Gastrocnemius medialis (tissue), 4 donors: Measurements from ENCODE around the gene MEGF9. TPM values are rescaled to one million over a fixed set of nuclear protein-coding genes. Genes with fewer than 3 reads are reported as not detected.

ENCODE experiments used
- ATAC-seq, 2 donors: fragments of 150-250 bp; one replicate each; pipeline ENCODE4 v1.9.1; 2016
- DNase-seq, 2 donors: peaks; one replicate each; pipeline ENCODE4 v3.0.0-alpha.2; 2019
- H3K27ac ChIP-seq, 4 donors: fragments of 200-600 bp; sonication (generic); 1 replicate in 1 of 4; 2 replicates in 3 of 4; pipeline ENCODE4 v1.5.1; 2016 to 2018; ENCODE audit warnings: mild to moderate bottlenecking in 2 of 4, moderate library complexity in 1 of 4
- H3K27me3 ChIP-seq, 3 donors: fragments of 200-600 bp; sonication (generic) in 2 of 3; 1 replicate in 1 of 3; 2 replicates in 2 of 3; pipeline versions ENCODE4 v1.5.1 to v1.6.0; 2016 to 2019; ENCODE audit warnings: mild to moderate bottlenecking in 1 of 3, moderate library complexity in 1 of 3
- H3K36me3 ChIP-seq, 2 donors: fragments of 200-600 bp; sonication (generic) in 1 of 2; one replicate each; pipeline ENCODE4 v1.5.1; 2017 to 2018
- H3K4me1 ChIP-seq, 2 donors: fragments of 200-600 bp; sonication (generic) in 1 of 2; one replicate each; pipeline ENCODE4 v1.5.1; 2016 to 2017; ENCODE audit warnings: mild to moderate bottlenecking in 2 of 2
- H3K4me3 ChIP-seq, 4 donors: fragments of 200-600 bp; sonication (generic) in 3 of 4; 1 replicate in 1 of 4; 2 replicates in 3 of 4; pipeline ENCODE4 v1.5.1; 2016 to 2019; ENCODE audit warnings: mild to moderate bottlenecking in 2 of 4
- H3K9me3 ChIP-seq, 3 donors: fragments of 200-600 bp; sonication (generic) in 2 of 3; 1 replicate in 1 of 3; 2 replicates in 2 of 3; pipeline ENCODE4 v1.5.1; 2016 to 2019
- POLR2A ChIP-seq, 2 donors: fragments of 450-650 bp; IDR thresholded peaks; one replicate each; pipeline ENCODE4 v1.6.1; 2017; ENCODE audit warnings: antibody characterized with exemption in 2 of 2, mild to moderate bottlenecking in 2 of 2, moderate library complexity in 2 of 2
- in situ Hi-C, 4 donors: fragments of 200-750 bp; cut with MboI; loops; one replicate each; pipeline versions ENCODE4 v1.15.0 to v1.8.0; 2017; ENCODE audit warnings: low sequenced_read_pairs in 4 of 4
- intact Hi-C: fragments of 100-400 bp; cut with DNase I; formaldehyde crosslinking; loops from one replicate; pipeline ENCODE4 v1.15.1; 2023; ENCODE audit warnings: low total_unique reads
- total RNA-seq, 4 donors: library from RNA; depleted of rRNA; stranded (reverse); fragments of >200 nt; gene quantifications; one replicate each; pipeline versions ENCODE4 v1.1.0 to v1.2.3, GENCODE V29; 2016
- TF ChIP-seq, protein P1 (sequence below), 5 experiments: fragments of 450-650 bp in 3 of 5; fragments of 200-600 bp in 2 of 5; sonication (generic) in 2 of 5; IDR thresholded peaks in 4 of 5; conservative IDR thresholded peaks in 1 of 5; 1 replicate in 4 of 5; 2 replicates in 1 of 5; pipeline ENCODE4 v1.5.1; 2016 to 2019; ENCODE audit warnings: antibody characterized with exemption in 5 of 5, mild to moderate bottlenecking in 3 of 5, moderate library complexity in 3 of 5

Gene MEGF9
- total RNA-seq, 4 donors from 2014 or later: 6.3 to 15.3 (median 13.5) TPM

DNA sequence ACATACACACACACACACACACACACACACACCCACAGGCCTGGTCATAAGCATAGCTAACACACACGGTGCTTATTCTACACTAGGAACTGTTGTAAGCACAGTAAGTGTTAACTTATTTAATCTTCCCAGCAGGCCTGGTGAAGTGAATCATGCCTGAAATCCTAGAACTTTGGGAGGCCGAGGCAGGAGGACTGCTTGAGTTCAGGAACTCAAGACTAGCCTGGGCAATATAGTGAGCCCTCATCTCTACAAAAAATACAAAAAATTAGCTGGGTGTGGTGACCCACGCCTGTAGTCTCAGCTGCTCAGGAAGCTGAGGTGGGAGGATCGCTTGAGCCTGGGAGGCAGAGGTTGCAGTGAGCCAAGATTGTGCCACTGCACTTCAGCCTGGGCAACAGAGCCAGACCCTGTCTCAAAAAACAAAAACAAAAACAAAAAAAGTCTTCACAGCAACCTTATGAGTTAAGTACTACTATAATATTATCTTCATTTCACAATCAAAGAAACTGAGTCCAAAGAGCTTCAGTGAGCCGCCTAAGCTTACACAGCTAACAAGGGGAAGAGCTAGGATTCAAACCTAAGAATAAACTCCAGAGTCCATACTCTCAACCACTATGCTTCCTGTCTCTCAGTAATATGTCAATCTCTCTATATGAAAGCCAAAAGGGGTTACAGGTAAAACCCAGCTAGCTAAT, 2.3 kb downstream of the MEGF9 start:
- ATAC-seq (no peak), DNase-seq (no peak)
- no peak for TF ChIP-seq POLR2A (IDR thresholded peaks at IDR 0.05)
- TF ChIP-seq, protein P1, sequence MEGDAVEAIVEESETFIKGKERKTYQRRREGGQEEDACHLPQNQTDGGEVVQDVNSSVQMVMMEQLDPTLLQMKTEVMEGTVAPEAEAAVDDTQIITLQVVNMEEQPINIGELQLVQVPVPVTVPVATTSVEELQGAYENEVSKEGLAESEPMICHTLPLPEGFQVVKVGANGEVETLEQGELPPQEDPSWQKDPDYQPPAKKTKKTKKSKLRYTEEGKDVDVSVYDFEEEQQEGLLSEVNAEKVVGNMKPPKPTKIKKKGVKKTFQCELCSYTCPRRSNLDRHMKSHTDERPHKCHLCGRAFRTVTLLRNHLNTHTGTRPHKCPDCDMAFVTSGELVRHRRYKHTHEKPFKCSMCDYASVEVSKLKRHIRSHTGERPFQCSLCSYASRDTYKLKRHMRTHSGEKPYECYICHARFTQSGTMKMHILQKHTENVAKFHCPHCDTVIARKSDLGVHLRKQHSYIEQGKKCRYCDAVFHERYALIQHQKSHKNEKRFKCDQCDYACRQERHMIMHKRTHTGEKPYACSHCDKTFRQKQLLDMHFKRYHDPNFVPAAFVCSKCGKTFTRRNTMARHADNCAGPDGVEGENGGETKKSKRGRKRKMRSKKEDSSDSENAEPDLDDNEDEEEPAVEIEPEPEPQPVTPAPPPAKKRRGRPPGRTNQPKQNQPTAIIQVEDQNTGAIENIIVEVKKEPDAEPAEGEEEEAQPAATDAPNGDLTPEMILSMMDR (IDR thresholded peaks at IDR 0.05 in 4 of 5, conservative IDR thresholded peaks at IDR 0.05 in 1 of 5): no peak
- intact Hi-C loops: loop anchor here (5.0 kb wide), 1 partner anchor 95 kb away; no protein-coding TSS in a partner anchor
- Histone ChIP-seq H3K4me1 (peaks cover 36 to 45% of the 10 kb centered on the region in 2 donors), H3K9me3 (no peaks in the 10 kb centered on the region), H3K27me3 (no peaks in the 10 kb centered on the region), H3K27ac (peak overlapping the region; percentile 72 to 76 (median 74)), H3K4me3 (peak overlapping the region; percentile 74 to 90 (median 82)), H3K36me3 (no peaks in the 10 kb centered on the region)
- in situ Hi-C loops: no loop called here

DNA sequence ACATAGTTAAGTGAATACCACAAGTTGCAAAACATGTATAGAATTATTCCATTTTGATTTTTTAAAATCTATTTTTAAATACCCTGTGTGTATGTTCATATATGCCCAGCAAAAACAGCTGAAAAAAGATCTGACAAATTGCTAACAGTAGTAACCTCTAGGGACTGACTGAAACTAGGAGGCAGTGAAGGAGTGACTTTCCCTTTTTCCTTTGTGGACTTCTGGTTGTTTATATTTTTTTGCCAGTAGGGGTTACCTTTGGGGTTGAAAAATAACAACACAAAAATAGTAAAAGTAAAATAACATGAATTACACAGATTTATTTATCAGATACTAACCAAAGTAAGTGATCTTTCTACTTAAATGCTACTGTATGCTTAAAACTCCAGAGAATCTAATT, 2.9 kb downstream of the MEGF9 start:
- intact Hi-C loops (loop anchor here (5.0 kb wide), 1 partner anchor 94 kb away; no protein-coding TSS in a partner anchor), in situ Hi-C loops (no loop called here)
- ATAC-seq (no peak), DNase-seq (no peak)
- no peaks in the 10 kb centered on the region for H3K27me3 ChIP-seq
- no peaks in the 10 kb centered on the region for H3K9me3 ChIP-seq
- TF ChIP-seq, protein P1 (IDR thresholded peaks at IDR 0.05 in 4 of 5, conservative IDR thresholded peaks at IDR 0.05 in 1 of 5): no peak
- TF ChIP-seq POLR2A (IDR thresholded peaks at IDR 0.05): no peak
- peaks cover 36 to 45% of the 10 kb centered on the region in 2 donors for H3K4me1 ChIP-seq
- H3K36me3 ChIP-seq: no peaks in the 10 kb centered on the region
- peak overlapping the region; percentile 72 to 76 (median 74) for H3K27ac ChIP-seq
- peak overlapping the region in 1 of 4 donors; percentile 55 for H3K4me3 ChIP-seq

DNA sequence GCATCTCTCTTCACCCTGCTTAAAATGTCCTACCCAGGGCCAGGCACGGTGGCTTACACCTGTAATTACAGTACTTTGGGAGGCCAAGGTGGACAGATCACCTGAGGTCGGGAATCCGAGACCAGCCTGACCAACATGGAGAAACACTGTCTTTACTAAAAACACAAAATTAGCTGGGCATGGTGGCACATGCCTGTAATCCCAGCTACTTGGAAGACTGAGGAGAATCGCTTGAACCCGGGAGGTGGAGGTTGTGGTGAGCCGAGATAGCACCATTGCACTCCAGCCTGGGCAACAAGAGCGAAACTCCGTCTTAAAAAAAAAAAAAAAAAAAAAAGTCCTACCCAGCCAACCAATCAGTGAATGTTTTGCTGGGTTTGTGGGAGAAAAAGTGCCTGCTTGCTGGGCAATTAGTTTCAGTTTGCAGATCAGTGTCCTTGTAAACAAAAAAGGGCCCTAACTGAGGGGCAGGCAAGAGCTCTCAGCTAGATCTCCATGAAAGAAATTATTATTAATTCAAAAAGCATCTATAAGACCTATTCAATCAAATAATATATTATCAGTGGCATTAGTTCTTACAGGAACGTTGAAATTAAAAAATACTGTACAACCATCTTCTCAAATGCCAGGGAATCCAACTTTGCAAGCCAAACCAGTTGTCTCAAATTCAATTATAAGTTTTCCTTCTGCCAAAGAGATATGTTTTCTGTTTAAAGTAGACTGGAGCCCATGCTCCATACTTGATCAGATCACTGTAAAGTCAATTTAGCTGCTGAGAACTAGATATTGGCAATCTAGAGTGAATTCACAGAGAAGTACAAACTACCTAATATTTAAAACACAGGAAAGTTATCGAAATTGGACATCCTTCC, 3.9 kb downstream of the MEGF9 start:
- intact Hi-C loops: loop anchor here (5.0 kb wide), 1 partner anchor 93 kb away; no protein-coding TSS in a partner anchor
- DNase-seq: peak; percentile 12 to 42
- no peaks in the 10 kb centered on the region for H3K27me3 ChIP-seq
- peaks cover 36 to 42% of the 10 kb centered on the region in 2 donors for H3K4me1 ChIP-seq
- peak; percentile 40 to 59 for ATAC-seq
- in situ Hi-C loops: no loop called here
- TF ChIP-seq POLR2A (IDR thresholded peaks at IDR 0.05): peak in 1 of 2 donors; percentile 49
- TF ChIP-seq, protein P1 (IDR thresholded peaks at IDR 0.05 in 4 of 5, conservative IDR thresholded peaks at IDR 0.05 in 1 of 5): no peak
- H3K36me3 ChIP-seq: no peaks in the 10 kb centered on the region
- no peaks in the 10 kb centered on the region for H3K9me3 ChIP-seq
- H3K4me3 ChIP-seq: peak overlapping the region; percentile 49 to 57 (median 54)
- peak overlapping the region; percentile 72 to 76 (median 74) for H3K27ac ChIP-seq

DNA sequence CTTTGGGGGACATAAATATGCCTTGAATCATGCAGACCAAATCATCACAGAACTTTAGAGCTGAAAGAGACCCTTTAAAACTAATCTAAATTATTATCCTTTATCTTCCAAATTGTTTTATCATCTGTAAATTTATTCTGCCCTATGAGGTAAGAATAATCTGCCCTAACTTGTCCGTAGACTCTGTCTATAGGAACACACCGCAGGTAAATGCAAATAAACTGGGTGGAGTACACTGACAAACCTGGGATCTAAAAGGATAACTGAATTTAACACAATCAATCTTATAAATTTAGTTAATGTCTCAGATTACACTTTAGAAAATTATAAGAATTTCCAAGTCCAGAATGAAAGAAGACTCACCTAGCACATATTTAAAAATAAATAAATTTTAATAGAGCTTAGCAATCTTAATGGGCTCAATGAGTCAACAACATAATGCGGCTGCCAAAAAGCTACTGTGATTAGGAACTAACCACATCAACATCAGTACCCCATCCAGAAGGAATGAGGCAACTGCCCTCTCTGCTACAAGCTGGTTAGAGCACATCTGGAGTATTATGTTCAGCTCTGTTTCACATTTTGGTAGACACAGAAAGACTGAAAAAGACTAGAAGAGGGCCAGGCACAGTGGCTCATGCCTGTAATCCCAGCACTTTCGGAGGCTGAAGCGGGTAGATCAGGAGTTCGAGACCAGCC, 5.6 kb downstream of the MEGF9 start:
- intact Hi-C loops: no loop called here
- TF ChIP-seq, protein P1 (IDR thresholded peaks at IDR 0.05 in 4 of 5, conservative IDR thresholded peaks at IDR 0.05 in 1 of 5): no peak
- no peak for TF ChIP-seq POLR2A (IDR thresholded peaks at IDR 0.05)
- Histone ChIP-seq H3K4me3 (no peak overlapping the region), H3K27me3 (no peaks in the 10 kb centered on the region), H3K9me3 (no peaks in the 10 kb centered on the region), H3K4me1 (peaks cover 35 to 36% of the 10 kb centered on the region in 2 donors), H3K27ac (no peak overlapping the region), H3K36me3 (no peaks in the 10 kb centered on the region)
- ATAC-seq: no peak
- in situ Hi-C loops: no loop called here
- no peak for DNase-seq
